OCI-LY1 (cell line): ENCODE data around the gene OR2AT4.
A peak's percentile ranks its signal among the peaks of the same experiment; 100 is the strongest.

Experiments
- H2AFZ ChIP-seq: fragments of 200-600 bp; sonication (generic), shearing (Covaris generic); 2 replicates; pipeline ENCODE4 v1.6.0; 2014; ENCODE audit warnings: antibody characterized with exemption, mild to moderate bottlenecking, low read length
- H3F3A ChIP-seq: fragments of 200-600 bp; sonication (generic), shearing (Covaris generic); 2 replicates; pipeline ENCODE4 v1.6.0; 2014; ENCODE audit warnings: mild to moderate bottlenecking, antibody characterized with exemption, low read length, moderate library complexity; ENCODE audit not compliant: insufficient read depth
- H3K27ac ChIP-seq: fragments of 200-600 bp; sonication (generic); 2 replicates; pipeline ENCODE4 v1.5.1; 2014; ENCODE audit warnings: low read length, mixed run types, mild to moderate bottlenecking, low read depth; ENCODE audit not compliant: poor library complexity, severe bottlenecking
- H3K27me3 ChIP-seq: fragments of 200-600 bp; sonication (generic); 2 replicates; pipeline ENCODE4 v1.6.0; 2014; ENCODE audit warnings: antibody characterized with exemption, mild to moderate bottlenecking, low read length, moderate library complexity; ENCODE audit not compliant: insufficient read depth
- H3K36me3 ChIP-seq: fragments of 200-600 bp; sonication (generic); 2 replicates; pipeline ENCODE4 v1.6.1; 2014; ENCODE audit warnings: mild to moderate bottlenecking, antibody characterized with exemption, low read length, moderate library complexity, mixed read lengths; ENCODE audit not compliant: insufficient read depth
- H3K4me1 ChIP-seq: fragments of 200-600 bp; sonication (generic); 2 replicates; pipeline ENCODE4 v1.5.1; 2014; ENCODE audit warnings: mild to moderate bottlenecking, low read length, moderate library complexity; ENCODE audit not compliant: insufficient read depth, severe bottlenecking
- H3K4me2 ChIP-seq: fragments of 200-600 bp; sonication (generic), shearing (Covaris generic); 2 replicates; pipeline ENCODE4 v1.6.1; 2014; ENCODE audit warnings: low read length
- H3K4me3 ChIP-seq: fragments of 200-600 bp; sonication (generic); 2 replicates; pipeline ENCODE4 v1.5.1; 2014; ENCODE audit warnings: low read length, low read depth, mild to moderate bottlenecking, mixed read lengths; ENCODE audit not compliant: poor library complexity, severe bottlenecking
- H3K79me2 ChIP-seq: fragments of 200-600 bp; shearing (Covaris generic); 2 replicates; pipeline ENCODE4 v1.6.1; 2016; ENCODE audit warnings: mixed run types, low read length, mixed read lengths; ENCODE audit not compliant: insufficient read depth
- H3K9ac ChIP-seq: fragments of 200-600 bp; sonication (generic), shearing (Covaris generic); 2 replicates; pipeline ENCODE4 v1.6.1; 2014; ENCODE audit warnings: mild to moderate bottlenecking, low read length, mixed read lengths
- H3K9me2 ChIP-seq: fragments of 200-600 bp; sonication (generic), shearing (Covaris generic); 2 replicates; pipeline ENCODE4 v1.6.1; 2014; ENCODE audit warnings: low read depth, mild to moderate bottlenecking, low read length, mixed read lengths
- H3K9me3 ChIP-seq: fragments of 200-600 bp; shearing (Covaris generic); 2 replicates; pipeline ENCODE4 v1.6.1; 2014; ENCODE audit warnings: low read length, mixed read lengths
- H4K20me1 ChIP-seq: fragments of 200-600 bp; sonication (generic), shearing (Covaris generic); 2 replicates; pipeline ENCODE4 v1.6.0; 2016; ENCODE audit warnings: mild to moderate bottlenecking, low read length; ENCODE audit not compliant: insufficient read depth
- CTCF ChIP-seq: fragments of 200-600 bp; sonication (generic), shearing (Covaris generic); IDR thresholded peaks from 2 replicates; pipeline ENCODE4 v1.5.1; 2017; ENCODE audit warnings: mild to moderate bottlenecking, antibody characterized with exemption, low read length, moderate library complexity, mixed read lengths
- EZH2 ChIP-seq: fragments of 200-600 bp; sonication (generic), shearing (Covaris generic); IDR thresholded peaks from 2 replicates; pipeline ENCODE4 v1.8.0; 2017; ENCODE audit warnings: borderline replicate concordance, mixed run types, mild to moderate bottlenecking, antibody characterized with exemption, low read length, moderate library complexity, mixed read lengths

Gene OR2AT4

GRCh38 chr11:75073459-75074190, 23.1 kb downstream of the OR2AT4 start:
- no peaks in the 10 kb centered on the region for H3K36me3 ChIP-seq
- TF ChIP-seq EZH2 (no peak), CTCF (peak; percentile 13; the same call in 1 of the 2 replicates)
- no peaks in the 10 kb centered on the region for H3K79me2 ChIP-seq
- no peaks in the 10 kb centered on the region for H4K20me1 ChIP-seq
- H3K4me3 ChIP-seq = no peak overlapping the region
- no peaks in the 10 kb centered on the region for H3K4me1 ChIP-seq
- H3K9me2 ChIP-seq = no peaks in the 10 kb centered on the region
- H3K4me2 ChIP-seq = no peak overlapping the region
- H3F3A ChIP-seq = no peaks in the 10 kb centered on the region
- H2AFZ ChIP-seq = no peak overlapping the region
- H3K9me3 ChIP-seq = no peaks in the 10 kb centered on the region; the same call in 1 of the 2 replicates
- no peaks in the 10 kb centered on the region for H3K27me3 ChIP-seq
- no peak overlapping the region for H3K9ac ChIP-seq
- H3K27ac ChIP-seq = no peak overlapping the region

GRCh38 chr11:75072582-75072981, 24.1 kb downstream of the OR2AT4 start:
- no peaks in the 10 kb centered on the region for H3F3A ChIP-seq
- no peak overlapping the region for H2AFZ ChIP-seq
- no peak for TF ChIP-seq CTCF
- TF ChIP-seq EZH2 = no peak
- no peak overlapping the region for H3K27ac ChIP-seq
- H3K4me1 ChIP-seq = no peaks in the 10 kb centered on the region
- H3K79me2 ChIP-seq = no peaks in the 10 kb centered on the region
- peaks cover 3% of the 10 kb centered on the region; the same call in 1 of the 2 replicates for H3K9me3 ChIP-seq
- H3K36me3 ChIP-seq = no peaks in the 10 kb centered on the region
- H3K4me2 ChIP-seq = no peak overlapping the region
- no peaks in the 10 kb centered on the region for H3K27me3 ChIP-seq
- H4K20me1 ChIP-seq = no peaks in the 10 kb centered on the region
- H3K9ac ChIP-seq = no peak overlapping the region
- H3K9me2 ChIP-seq = no peaks in the 10 kb centered on the region
- H3K4me3 ChIP-seq = no peak overlapping the region

GRCh38 chr11:75069473-75069872, 27.2 kb downstream of the OR2AT4 start:
- H3K4me2 ChIP-seq = no peak overlapping the region
- H3K27me3 ChIP-seq = no peaks in the 10 kb centered on the region
- TF ChIP-seq EZH2 (no peak), CTCF (no peak)

More at GRCh38 chr11:75069473-75069872, 27.2 kb downstream of the OR2AT4 start:
- Histone ChIP-seq H3F3A (no peaks in the 10 kb centered on the region), H3K9me2 (no peaks in the 10 kb centered on the region), H4K20me1 (no peaks in the 10 kb centered on the region), H2AFZ (no peak overlapping the region), H3K4me1 (no peaks in the 10 kb centered on the region), H3K27ac (no peak overlapping the region), H3K79me2 (no peaks in the 10 kb centered on the region), H3K9me3 (peaks cover 3% of the 10 kb centered on the region; the same call in 1 of the 2 replicates), H3K36me3 (no peaks in the 10 kb centered on the region), H3K4me3 (no peak overlapping the region), H3K9ac (no peak overlapping the region)
